H9 (cell line): Measurements from ENCODE around the gene TBC1D22A. TPM values are rescaled to one million over a fixed set of nuclear protein-coding genes. Genes with fewer than 3 reads are reported as not detected.

ENCODE experiments used
- DNase-seq: peaks from one replicate; pipeline ENCODE4 v3.0.0-alpha.2; 2017
- H2AFZ ChIP-seq: one replicate; pipeline ENCODE4 v1.6.1; 2013; ENCODE audit warnings: mild to moderate bottlenecking, low read length, control low read depth, moderate library complexity
- H2AK5ac ChIP-seq: 2 replicates; pipeline ENCODE4 v1.6.1; 2013; ENCODE audit warnings: low read length, control low read depth, mixed read lengths; ENCODE audit not compliant: insufficient read length
- H2BK120ac ChIP-seq: one replicate; pipeline ENCODE4 v1.6.1; 2013; ENCODE audit warnings: low read depth, mild to moderate bottlenecking, low read length, control low read depth, inconsistent platforms; ENCODE audit not compliant: poor library complexity, severe bottlenecking
- H2BK12ac ChIP-seq: 2 replicates; pipeline ENCODE4 v1.6.1; 2013; ENCODE audit warnings: low read length, control low read depth, mixed read lengths, low read depth; ENCODE audit not compliant: insufficient read length
- H2BK15ac ChIP-seq: 2 replicates; pipeline ENCODE4 v1.6.1; 2013; ENCODE audit warnings: low read depth, low read length, control low read depth
- H2BK20ac ChIP-seq: one replicate; pipeline ENCODE4 v1.6.1; 2013; ENCODE audit warnings: low read depth, mild to moderate bottlenecking, low read length, control low read depth, inconsistent platforms; ENCODE audit not compliant: poor library complexity, severe bottlenecking
- H2BK5ac ChIP-seq: 2 replicates; pipeline ENCODE4 v1.6.1; 2013; ENCODE audit warnings: low read length, control low read depth, mixed read lengths; ENCODE audit not compliant: insufficient read length
- H3K14ac ChIP-seq: 2 replicates; pipeline ENCODE4 v1.6.1; 2013; ENCODE audit warnings: low read length, control low read depth; ENCODE audit not compliant: insufficient read depth
- H3K18ac ChIP-seq: 2 replicates; pipeline ENCODE4 v1.6.1; 2013; ENCODE audit warnings: low read depth, mild to moderate bottlenecking, mixed read lengths, low read length, control low read depth; ENCODE audit not compliant: insufficient read length
- H3K23ac ChIP-seq: 2 replicates; pipeline ENCODE4 v1.6.1; 2013; ENCODE audit warnings: low read length, control low read depth, mixed read lengths, low read depth; ENCODE audit not compliant: insufficient read length
- H3K23me2 ChIP-seq: 2 replicates; pipeline ENCODE4 v1.6.1; 2013; ENCODE audit warnings: low read depth, mild to moderate bottlenecking, mixed read lengths, low read length, control low read depth; ENCODE audit not compliant: insufficient read length, poor library complexity, severe bottlenecking
- H3K27ac ChIP-seq: 2 replicates; pipeline ENCODE4 v1.5.1; 2013; ENCODE audit warnings: low read length, control low read depth, mixed read lengths, low read depth; ENCODE audit not compliant: insufficient read length
- H3K27me3 ChIP-seq: 2 replicates; pipeline ENCODE4 v1.6.1; 2013; ENCODE audit warnings: low read length, control low read depth, inconsistent platforms; ENCODE audit not compliant: insufficient read depth
- H3K4ac ChIP-seq: 2 replicates; pipeline ENCODE4 v1.6.1; 2013; ENCODE audit warnings: low read depth, mild to moderate bottlenecking, control low read depth, inconsistent platforms, low read length, moderate library complexity
- H3K4me1 ChIP-seq: 2 replicates; pipeline ENCODE4 v1.6.1; 2013; ENCODE audit warnings: low read length, control low read depth, inconsistent platforms; ENCODE audit not compliant: insufficient read depth
- H3K4me2 ChIP-seq: 2 replicates; pipeline ENCODE4 v1.6.1; 2013; ENCODE audit warnings: low read length, control low read depth, mixed read lengths; ENCODE audit not compliant: insufficient read length, insufficient read depth
- H3K56ac ChIP-seq: 2 replicates; pipeline ENCODE4 v1.6.1; 2013; ENCODE audit warnings: low read depth, mild to moderate bottlenecking, mixed read lengths, low read length, control low read depth; ENCODE audit not compliant: insufficient read length
- H3K79me1 ChIP-seq: 2 replicates; pipeline ENCODE4 v1.6.1; 2013; ENCODE audit warnings: low read depth, mild to moderate bottlenecking, moderate library complexity, low read length, control low read depth, inconsistent platforms; ENCODE audit not compliant: insufficient read depth, poor library complexity, severe bottlenecking
- H3K79me2 ChIP-seq: 2 replicates; pipeline ENCODE4 v1.6.1; 2013; ENCODE audit warnings: low read length, control low read depth, inconsistent platforms; ENCODE audit not compliant: insufficient read depth
- H3K9ac ChIP-seq: 2 replicates; pipeline ENCODE4 v1.6.1; 2013; ENCODE audit warnings: low read length, control low read depth, mixed read lengths; ENCODE audit not compliant: insufficient read length; ENCODE audit errors: extremely low read depth
- H3K9me3 ChIP-seq: one replicate; pipeline ENCODE4 v1.6.1; 2013; ENCODE audit warnings: low read depth, low read length, inconsistent platforms; ENCODE audit not compliant: control insufficient read depth
- H3T11ph ChIP-seq: one replicate; pipeline ENCODE4 v1.6.1; 2013; ENCODE audit warnings: mild to moderate bottlenecking, low read length, control low read depth, inconsistent platforms
- H4K20me1 ChIP-seq: one replicate; pipeline ENCODE4 v1.6.1; 2013; ENCODE audit not compliant: control insufficient read depth, insufficient read length, insufficient read depth
- H4K5ac ChIP-seq: 2 replicates; pipeline ENCODE4 v1.6.1; 2013; ENCODE audit warnings: low read depth, mild to moderate bottlenecking, mixed read lengths, low read length, control low read depth; ENCODE audit not compliant: insufficient read length
- H4K8ac ChIP-seq: replicated peaks from 2 replicates; pipeline ENCODE4 v1.6.1; 2013; ENCODE audit warnings: low read length, control low read depth, mixed read lengths, low read depth; ENCODE audit not compliant: insufficient read length
- H4K91ac ChIP-seq: 2 replicates; pipeline ENCODE4 v1.6.1; 2013; ENCODE audit warnings: low read depth, mild to moderate bottlenecking, moderate library complexity, mixed read lengths, low read length, control low read depth; ENCODE audit not compliant: insufficient read length
- H3K27ac Mint-ChIP-seq, 3 experiments: 2 replicates in 2 of 3; 3 replicates in 1 of 3; pipeline ENCODE4 v1.8.0; 2020 to 2021; ENCODE audit warnings: mixed read lengths in 3 of 3, mild to moderate bottlenecking in 1 of 3, moderate library complexity in 1 of 3
- H3K27me3 Mint-ChIP-seq: 2 replicates; pipeline ENCODE4 v1.8.0; 2021; ENCODE audit warnings: low read depth, mild to moderate bottlenecking, moderate library complexity, mixed read lengths
- H3K36me3 Mint-ChIP-seq, 3 experiments: 2 replicates in 2 of 3; 3 replicates in 1 of 3; pipeline ENCODE4 v1.8.0; 2020 to 2021; ENCODE audit warnings: low read depth in 3 of 3, mixed read lengths in 3 of 3; ENCODE audit not compliant: insufficient read depth in 1 of 3
- H3K4me1 Mint-ChIP-seq, 2 experiments: 2 replicates each; pipeline ENCODE4 v1.8.0; 2020; ENCODE audit warnings: mixed read lengths in 2 of 2
- H3K4me3 Mint-ChIP-seq, 2 experiments: 2 replicates in 1 of 2; 3 replicates in 1 of 2; pipeline ENCODE4 v1.8.0; 2020 to 2021; ENCODE audit warnings: mild to moderate bottlenecking in 2 of 2, mixed read lengths in 2 of 2, moderate library complexity in 1 of 2
- H3K9me3 Mint-ChIP-seq, 2 experiments: 2 replicates in 1 of 2; 3 replicates in 1 of 2; pipeline ENCODE4 v1.8.0; 2020; ENCODE audit warnings: mild to moderate bottlenecking in 2 of 2, mixed read lengths in 2 of 2, moderate library complexity in 1 of 2
- WGBS: extraction: QIAGEN DNeasy Blood & Tissue Kit; methylation state at CpG from one replicate; pipeline ENCODE4 v1.1.7; 2013; ENCODE audit warnings: missing lambda C conversion rate, low lambda C conversion rate, mixed read lengths; ENCODE audit not compliant: insufficient read length; ENCODE audit errors: extremely low coverage; 5-methylcytosine and 5-hydroxymethylcytosine counted together
- total RNA-seq: library from RNA; stranded (reverse); gene quantifications from 2 replicates; pipeline ENCODE4 v1.2.1, GENCODE V29; 2021
- TF ChIP-seq, protein P1 (sequence below): fragments of 200-600 bp; sonication (generic); conservative IDR thresholded peaks from 3 replicates; pipeline ENCODE4 v1.8.0; 2021; ENCODE audit warnings: antibody characterized with exemption, mild to moderate bottlenecking

The TBC1D22A gene
- total RNA-seq, 1 experiment from 2014 or later = 20.8 TPM

DNA sequence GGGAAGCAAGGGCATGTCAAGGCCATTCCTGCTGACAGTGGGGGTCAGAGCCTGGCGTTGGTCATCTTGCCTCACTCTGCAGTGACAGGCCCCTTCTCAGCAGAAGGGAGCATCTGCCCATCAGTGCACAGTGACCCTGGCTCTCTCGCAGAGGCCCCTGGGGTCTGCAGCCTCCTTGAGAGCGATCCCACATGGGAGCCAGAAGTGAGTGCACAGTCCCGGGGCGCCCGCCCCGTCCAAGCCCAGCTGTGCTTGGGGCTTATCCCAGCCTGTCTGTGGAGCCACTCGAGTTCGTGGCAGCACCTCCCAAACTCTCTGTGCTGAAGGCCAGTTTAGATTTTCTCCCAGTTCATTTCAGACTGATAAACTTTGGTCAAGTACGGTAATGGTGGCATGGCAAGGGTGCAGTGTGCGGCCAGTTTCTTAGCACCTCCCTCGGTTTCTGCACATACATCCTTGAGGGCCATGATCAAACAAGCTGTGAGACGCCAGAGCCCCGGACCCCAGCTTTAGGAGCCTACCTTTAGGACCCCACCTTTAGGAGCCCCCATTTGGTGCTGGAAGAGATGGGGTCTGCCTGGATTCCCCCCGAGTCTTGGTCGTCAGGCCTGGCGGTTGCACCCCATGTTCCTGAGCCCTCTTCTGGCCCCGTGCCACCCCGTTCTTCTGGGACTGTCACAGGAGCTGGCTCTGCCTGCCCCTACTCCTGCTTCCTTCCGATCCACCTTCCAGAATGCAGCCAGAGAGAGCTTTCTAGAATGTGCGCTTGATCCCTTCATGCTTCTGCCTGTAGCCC, 369.4 kb downstream of the TBC1D22A start:
- H2AFZ ChIP-seq = no peak overlapping the region
- no peak overlapping the region for H2BK120ac ChIP-seq
- H2BK12ac ChIP-seq = no peak overlapping the region
- TF ChIP-seq, protein P1, sequence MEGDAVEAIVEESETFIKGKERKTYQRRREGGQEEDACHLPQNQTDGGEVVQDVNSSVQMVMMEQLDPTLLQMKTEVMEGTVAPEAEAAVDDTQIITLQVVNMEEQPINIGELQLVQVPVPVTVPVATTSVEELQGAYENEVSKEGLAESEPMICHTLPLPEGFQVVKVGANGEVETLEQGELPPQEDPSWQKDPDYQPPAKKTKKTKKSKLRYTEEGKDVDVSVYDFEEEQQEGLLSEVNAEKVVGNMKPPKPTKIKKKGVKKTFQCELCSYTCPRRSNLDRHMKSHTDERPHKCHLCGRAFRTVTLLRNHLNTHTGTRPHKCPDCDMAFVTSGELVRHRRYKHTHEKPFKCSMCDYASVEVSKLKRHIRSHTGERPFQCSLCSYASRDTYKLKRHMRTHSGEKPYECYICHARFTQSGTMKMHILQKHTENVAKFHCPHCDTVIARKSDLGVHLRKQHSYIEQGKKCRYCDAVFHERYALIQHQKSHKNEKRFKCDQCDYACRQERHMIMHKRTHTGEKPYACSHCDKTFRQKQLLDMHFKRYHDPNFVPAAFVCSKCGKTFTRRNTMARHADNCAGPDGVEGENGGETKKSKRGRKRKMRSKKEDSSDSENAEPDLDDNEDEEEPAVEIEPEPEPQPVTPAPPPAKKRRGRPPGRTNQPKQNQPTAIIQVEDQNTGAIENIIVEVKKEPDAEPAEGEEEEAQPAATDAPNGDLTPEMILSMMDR = no peak
- H3K79me2 ChIP-seq = no peaks in the 10 kb centered on the region
- no peak overlapping the region for H3K4me2 ChIP-seq
- no peak overlapping the region for H4K91ac ChIP-seq
- Mint-ChIP-seq H3K36me3 (peaks cover 0 to 7% (median under 1%) of the 10 kb centered on the region in 3 experiments; a peak in 3 of 7 replicates), H3K4me3 (no peak overlapping the region), H3K9me3 (peaks cover 0 to 2% of the 10 kb centered on the region in 2 experiments; a peak in 1 of 5 replicates), H3K27me3 (peaks cover 4% of the 10 kb centered on the region; the same call in 1 of the 2 replicates), H3K4me1 (peaks cover 9 to 11% of the 10 kb centered on the region in 2 experiments), H3K27ac (peak overlapping the region in 1 of 3 experiments; percentile 34; a peak in 2 of 7 replicates)
- no peaks in the 10 kb centered on the region for H3K27me3 ChIP-seq
- WGBS = no CpG with 5 or more reads among the region's 21 CpGs
- no peak overlapping the region for H3K27ac ChIP-seq
- no peak for DNase-seq
- H3K9me3 ChIP-seq = no peaks in the 10 kb centered on the region
- H3K56ac ChIP-seq = no peak overlapping the region
- H3K4ac ChIP-seq = no peak overlapping the region
- no peak overlapping the region for H3K23ac ChIP-seq
- H3K79me1 ChIP-seq = no peaks in the 10 kb centered on the region
- no peak overlapping the region for H2AK5ac ChIP-seq
- H3K4me1 ChIP-seq = no peaks in the 10 kb centered on the region
- H4K20me1 ChIP-seq = no peaks in the 10 kb centered on the region
- no peak overlapping the region for H3T11ph ChIP-seq
- no peak overlapping the region for H3K18ac ChIP-seq
- no peak overlapping the region for H4K5ac ChIP-seq
- no peak overlapping the region for H2BK15ac ChIP-seq
- H2BK5ac ChIP-seq = no peak overlapping the region
- H3K14ac ChIP-seq = no peak overlapping the region; the same call in 1 of the 2 replicates
- no peak overlapping the region for H2BK20ac ChIP-seq
- H4K8ac ChIP-seq = no peak overlapping the region
- H3K23me2 ChIP-seq = no peaks in the 10 kb centered on the region
- H3K9ac ChIP-seq = no peak overlapping the region
